HG03045 (cell line): Measurements from ENCODE around the gene CEP170.
"Not testable (repeated sequence)": the region's sequence is repeated elsewhere in the genome, so short reads cannot be mapped to it uniquely, and the experiment has no call there.

Experiments
- ATAC-seq: cut with Tn5 transposase; IDR thresholded peaks from one replicate; pipeline ENCODE4 v1.9.1; 2021; ENCODE audit warnings: mild to moderate bottlenecking, moderate library complexity; ENCODE audit not compliant: unreplicated experiment

The CEP170 gene

DNA sequence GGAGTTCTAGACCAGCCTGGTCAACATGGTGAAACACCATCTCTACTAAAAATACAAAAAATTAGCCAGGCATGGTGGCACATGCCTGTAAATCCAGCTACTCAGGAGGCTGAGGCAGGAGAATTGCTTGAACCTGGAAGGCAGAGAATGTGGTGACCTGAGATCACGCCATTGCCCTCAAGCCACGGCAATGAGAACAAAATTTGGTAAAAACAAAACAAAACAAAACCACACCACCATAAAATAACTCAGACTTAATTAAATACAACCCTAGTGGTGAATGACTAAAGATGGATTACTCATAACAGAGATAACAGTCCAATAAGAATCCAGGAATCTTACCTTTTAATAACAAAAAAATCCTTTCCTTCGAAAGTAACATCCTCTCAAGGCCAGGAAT is 167.7 kb downstream of the CEP170 start:
- ATAC-seq: not testable (repeated sequence)
